Fibroblast of skin of scalp (primary cell): ENCODE measurements around the gene WASF2.

Source experiments
- DNase-seq: peaks from one replicate; pipeline ENCODE4 v3.0.0-alpha.2; 2013

WASF2 gene

GRCh38 chr1:27372022-27372807, 117.8 kb downstream of the WASF2 start:
- no peak for DNase-seq

GRCh38 chr1:27368869-27369582, 120.9 kb downstream of the WASF2 start:
- peak; percentile 27 for DNase-seq

- no peak for DNase-seq
These were observed 122.8 kb downstream of the WASF2 start for GRCh38 chr1:27367160-27367650.

- DNase-seq = peak; percentile 82
These were observed 123.4 kb downstream of the WASF2 start, which contains the start of gene MAP3K6 for GRCh38 chr1:27366411-27367159. Gene MAP3K6, minus strand, starts transcription at chr1:27366961. Its CDS starts 364 bp downstream, at chr1:27366597.

- peak; percentile 87 for DNase-seq
These were observed 123.9 kb downstream of the WASF2 start for GRCh38 chr1:27366113-27366410.

- DNase-seq = peak; percentile 92
These were observed 124.4 kb downstream of the WASF2 start for GRCh38 chr1:27365372-27366112.

GRCh38 chr1:27364696-27365371, 125.1 kb downstream of the WASF2 start:
- DNase-seq = no peak

- no peak for DNase-seq
These were observed 125.9 kb downstream of the WASF2 start for GRCh38 chr1:27363766-27364695.

- no peak for DNase-seq
These were observed 128.4 kb downstream of the WASF2 start for GRCh38 chr1:27361553-27361952.

- no peak for DNase-seq
These were observed 128.9 kb downstream of the WASF2 start for GRCh38 chr1:27361044-27361402.

GRCh38 chr1:27360159-27361043, 129.6 kb downstream of the WASF2 start:
- no peak for DNase-seq

- no peak for DNase-seq
These were observed 130.2 kb downstream of the WASF2 start for GRCh38 chr1:27359822-27360158.

GRCh38 chr1:27358928-27359313, 131.0 kb downstream of the WASF2 start:
- no peak for DNase-seq

- DNase-seq = no peak
These were observed 131.7 kb downstream of the WASF2 start for GRCh38 chr1:27358038-27358927.

- peak; percentile 54 for DNase-seq
These were observed 132.5 kb downstream of the WASF2 start for GRCh38 chr1:27357281-27358037.

GRCh38 chr1:27356619-27357280, 133.2 kb downstream of the WASF2 start:
- DNase-seq = no peak

GRCh38 chr1:27356277-27356618, 133.7 kb downstream of the WASF2 start:
- DNase-seq = no peak

GRCh38 chr1:27355683-27356082, 134.3 kb downstream of the WASF2 start:
- no peak for DNase-seq
